PC-9 (cell line): Measurements from ENCODE around the gene TCIRG1.

Experiments
- EZH2 ChIP-seq: fragments of 200-600 bp; sonication (generic); IDR thresholded peaks from 2 replicates; pipeline ENCODE4 v1.8.0; 2017; ENCODE audit warnings: antibody characterized with exemption, low read depth
- TF ChIP-seq, protein P1 (sequence below): fragments of 200-600 bp; sonication (generic); conservative IDR thresholded peaks from 2 replicates; pipeline ENCODE4 v1.6.1; 2017; ENCODE audit warnings: mixed run types, antibody characterized with exemption, mild to moderate bottlenecking, moderate library complexity

DNA sequence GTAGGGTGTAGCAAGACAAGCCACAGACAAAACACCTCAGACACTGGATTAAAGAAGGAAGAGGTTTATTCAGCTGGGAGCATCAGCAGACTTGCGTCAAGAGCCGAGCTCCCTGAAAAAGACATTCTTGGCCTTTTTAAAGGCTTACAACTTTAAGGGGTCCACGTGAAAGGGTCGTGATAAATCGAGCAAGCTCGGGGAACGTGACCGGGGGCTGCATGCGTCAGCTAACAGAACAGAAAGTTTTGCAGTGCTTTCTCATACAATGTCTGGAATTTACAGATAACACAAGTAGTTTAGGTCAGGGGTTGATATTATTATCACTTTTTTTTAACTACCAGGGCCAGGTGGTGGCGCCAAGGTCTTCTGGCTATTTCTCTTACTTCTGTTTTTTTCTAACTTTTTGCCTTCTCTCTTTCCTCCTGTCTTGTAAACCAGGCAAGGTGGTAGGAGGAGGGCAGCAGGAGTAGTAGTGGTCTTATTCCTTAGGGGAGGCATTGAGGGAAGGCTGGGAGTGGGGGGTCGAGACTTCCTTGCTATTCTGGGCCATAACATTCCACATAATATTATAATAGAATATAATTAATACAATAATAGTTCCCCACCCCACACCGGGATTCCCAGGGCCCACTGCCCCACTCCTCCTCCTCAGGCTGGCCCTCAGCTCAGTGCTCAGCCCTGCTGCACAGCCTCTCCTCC, 29.3 kb upstream of the TCIRG1 start:
- TF ChIP-seq, protein P1, sequence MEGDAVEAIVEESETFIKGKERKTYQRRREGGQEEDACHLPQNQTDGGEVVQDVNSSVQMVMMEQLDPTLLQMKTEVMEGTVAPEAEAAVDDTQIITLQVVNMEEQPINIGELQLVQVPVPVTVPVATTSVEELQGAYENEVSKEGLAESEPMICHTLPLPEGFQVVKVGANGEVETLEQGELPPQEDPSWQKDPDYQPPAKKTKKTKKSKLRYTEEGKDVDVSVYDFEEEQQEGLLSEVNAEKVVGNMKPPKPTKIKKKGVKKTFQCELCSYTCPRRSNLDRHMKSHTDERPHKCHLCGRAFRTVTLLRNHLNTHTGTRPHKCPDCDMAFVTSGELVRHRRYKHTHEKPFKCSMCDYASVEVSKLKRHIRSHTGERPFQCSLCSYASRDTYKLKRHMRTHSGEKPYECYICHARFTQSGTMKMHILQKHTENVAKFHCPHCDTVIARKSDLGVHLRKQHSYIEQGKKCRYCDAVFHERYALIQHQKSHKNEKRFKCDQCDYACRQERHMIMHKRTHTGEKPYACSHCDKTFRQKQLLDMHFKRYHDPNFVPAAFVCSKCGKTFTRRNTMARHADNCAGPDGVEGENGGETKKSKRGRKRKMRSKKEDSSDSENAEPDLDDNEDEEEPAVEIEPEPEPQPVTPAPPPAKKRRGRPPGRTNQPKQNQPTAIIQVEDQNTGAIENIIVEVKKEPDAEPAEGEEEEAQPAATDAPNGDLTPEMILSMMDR = peak; percentile 50; the same call in 1 of the 2 replicates
- TF ChIP-seq EZH2 = no peak
